ENCODE results near the gene TNFAIP3.
"Not testable (repeated sequence)": the region's sequence is repeated elsewhere in the genome, so short reads cannot be mapped to it uniquely, and the experiment has no call there.

TNFAIP3 gene

DNA sequence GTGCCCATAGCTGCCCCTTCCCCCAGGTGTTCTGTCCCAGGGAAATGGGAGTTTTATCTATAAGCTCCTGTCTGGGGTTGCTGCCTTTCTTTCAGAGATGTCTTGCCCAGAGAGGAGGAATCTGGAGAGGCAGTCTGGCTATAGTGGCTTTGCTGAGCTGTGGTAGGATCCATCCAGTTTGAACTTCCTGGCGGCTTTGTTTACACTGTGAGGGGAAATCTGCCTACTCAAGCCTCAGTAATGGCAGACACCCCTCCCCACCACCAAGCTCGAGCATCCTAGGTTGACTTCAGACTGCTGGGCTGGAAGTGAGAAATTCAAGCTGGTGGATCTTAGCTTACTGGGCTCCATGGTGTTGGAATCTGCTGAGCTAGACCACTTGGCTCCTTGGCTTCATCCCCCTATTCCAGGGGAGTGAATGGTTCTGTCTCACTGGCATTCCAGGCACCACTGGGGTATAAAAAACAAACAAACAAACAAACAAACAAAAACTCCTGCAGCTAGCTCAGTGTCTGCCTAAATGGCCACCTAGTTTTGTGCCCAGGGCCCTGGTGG is 24.0 kb downstream of the TNFAIP3 start:
- TF ChIP-seq, protein P1, sequence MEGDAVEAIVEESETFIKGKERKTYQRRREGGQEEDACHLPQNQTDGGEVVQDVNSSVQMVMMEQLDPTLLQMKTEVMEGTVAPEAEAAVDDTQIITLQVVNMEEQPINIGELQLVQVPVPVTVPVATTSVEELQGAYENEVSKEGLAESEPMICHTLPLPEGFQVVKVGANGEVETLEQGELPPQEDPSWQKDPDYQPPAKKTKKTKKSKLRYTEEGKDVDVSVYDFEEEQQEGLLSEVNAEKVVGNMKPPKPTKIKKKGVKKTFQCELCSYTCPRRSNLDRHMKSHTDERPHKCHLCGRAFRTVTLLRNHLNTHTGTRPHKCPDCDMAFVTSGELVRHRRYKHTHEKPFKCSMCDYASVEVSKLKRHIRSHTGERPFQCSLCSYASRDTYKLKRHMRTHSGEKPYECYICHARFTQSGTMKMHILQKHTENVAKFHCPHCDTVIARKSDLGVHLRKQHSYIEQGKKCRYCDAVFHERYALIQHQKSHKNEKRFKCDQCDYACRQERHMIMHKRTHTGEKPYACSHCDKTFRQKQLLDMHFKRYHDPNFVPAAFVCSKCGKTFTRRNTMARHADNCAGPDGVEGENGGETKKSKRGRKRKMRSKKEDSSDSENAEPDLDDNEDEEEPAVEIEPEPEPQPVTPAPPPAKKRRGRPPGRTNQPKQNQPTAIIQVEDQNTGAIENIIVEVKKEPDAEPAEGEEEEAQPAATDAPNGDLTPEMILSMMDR (IDR thresholded peaks at IDR 0.05; ENCODE audit: extremely low read depth, missing control alignments): no peak
- no peak for DNase-seq (ENCODE audit: low spot score)

DNA sequence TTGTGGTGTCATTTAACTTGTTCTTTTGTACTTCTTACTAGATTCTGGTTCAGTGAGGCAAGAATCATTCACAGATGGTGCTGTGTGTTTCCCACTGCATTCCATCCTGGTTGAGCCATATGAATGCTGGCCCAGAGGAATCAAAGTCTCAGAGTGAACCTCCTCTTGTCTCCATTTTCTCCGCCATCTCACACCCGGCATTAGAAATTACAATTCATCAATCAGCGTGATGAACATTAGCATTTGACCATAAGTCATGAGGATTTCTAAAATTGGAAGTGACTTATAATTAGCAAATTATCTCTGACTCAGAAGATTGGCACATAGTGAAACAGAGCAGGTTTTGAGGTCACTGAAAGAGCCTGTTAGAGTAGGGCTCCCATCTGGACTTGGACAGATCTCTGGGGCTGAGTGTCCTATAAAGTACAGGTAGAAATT is 25.2 kb downstream of the TNFAIP3 start:
- TF ChIP-seq, protein P1 (IDR thresholded peaks at IDR 0.05; ENCODE audit: extremely low read depth, missing control alignments): no peak
- DNase-seq (ENCODE audit: low spot score): no peak

DNA sequence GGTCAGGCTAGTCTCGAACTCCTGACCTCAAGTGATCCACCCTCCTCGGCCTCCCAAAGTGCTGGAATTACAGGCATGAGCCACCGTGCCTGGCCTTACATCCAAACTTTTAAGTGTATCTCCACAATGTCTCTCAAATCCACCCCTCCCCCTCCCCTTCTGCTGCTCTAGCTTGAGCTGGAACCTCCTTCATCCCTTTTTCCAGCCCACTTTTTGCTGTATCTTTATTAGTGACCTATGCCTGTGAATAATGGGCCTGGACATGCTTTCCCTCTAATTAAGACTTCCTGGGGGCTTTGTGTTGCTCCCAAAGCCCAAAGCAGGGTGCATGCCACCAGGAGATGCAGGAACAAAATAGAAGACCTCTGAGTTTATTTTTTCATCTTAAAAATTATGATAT is 26.1 kb downstream of the TNFAIP3 start:
- DNase-seq (ENCODE audit: low spot score): no peak
- TF ChIP-seq, protein P1 (IDR thresholded peaks at IDR 0.05; ENCODE audit: extremely low read depth, missing control alignments): no peak

DNA sequence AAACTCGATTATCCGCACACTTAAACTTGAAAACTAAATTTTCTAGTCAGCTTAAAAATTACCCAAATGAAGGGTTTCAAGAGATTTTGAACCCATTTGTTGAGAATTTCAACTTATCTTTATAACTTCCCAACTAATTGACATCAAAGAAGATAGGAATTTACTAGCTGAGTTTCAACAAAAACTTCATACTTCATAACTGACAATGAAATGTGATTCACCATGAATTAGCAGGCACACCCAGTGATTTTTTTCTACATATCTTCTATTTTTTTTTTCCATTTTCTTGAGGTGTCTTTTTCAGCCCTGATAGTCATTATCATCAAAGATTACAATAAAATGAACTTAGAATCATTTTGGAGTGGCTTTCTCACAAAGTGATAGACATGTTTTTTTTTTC is 26.7 kb downstream of the TNFAIP3 start:
- no peak for DNase-seq (ENCODE audit: low spot score)

DNA sequence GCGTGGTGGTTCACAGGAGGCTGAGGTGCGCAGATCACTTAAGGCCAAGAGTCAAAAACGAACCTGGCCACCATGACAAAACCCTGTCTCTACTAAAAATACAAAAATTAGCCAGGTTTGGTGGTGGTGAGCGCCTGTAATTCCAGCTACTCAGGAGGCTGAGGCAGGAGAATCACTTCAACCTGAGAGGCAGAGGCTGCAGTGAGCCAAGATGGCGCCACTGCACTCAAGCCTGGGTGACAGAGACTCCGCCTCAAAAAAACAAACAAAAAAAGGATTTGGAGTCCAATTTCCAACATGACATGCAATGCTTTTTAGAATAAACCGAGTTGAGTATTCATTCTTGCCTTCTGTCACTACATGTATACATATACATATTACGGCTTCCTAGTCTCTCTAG is 27.3 kb downstream of the TNFAIP3 start:
- DNase-seq (ENCODE audit: low spot score): not testable (repeated sequence)

More for the DNA sequence above, 26.7 kb downstream of the TNFAIP3 start:
- TF ChIP-seq, protein P1 (IDR thresholded peaks at IDR 0.05; ENCODE audit: extremely low read depth, missing control alignments): no peak

DNA sequence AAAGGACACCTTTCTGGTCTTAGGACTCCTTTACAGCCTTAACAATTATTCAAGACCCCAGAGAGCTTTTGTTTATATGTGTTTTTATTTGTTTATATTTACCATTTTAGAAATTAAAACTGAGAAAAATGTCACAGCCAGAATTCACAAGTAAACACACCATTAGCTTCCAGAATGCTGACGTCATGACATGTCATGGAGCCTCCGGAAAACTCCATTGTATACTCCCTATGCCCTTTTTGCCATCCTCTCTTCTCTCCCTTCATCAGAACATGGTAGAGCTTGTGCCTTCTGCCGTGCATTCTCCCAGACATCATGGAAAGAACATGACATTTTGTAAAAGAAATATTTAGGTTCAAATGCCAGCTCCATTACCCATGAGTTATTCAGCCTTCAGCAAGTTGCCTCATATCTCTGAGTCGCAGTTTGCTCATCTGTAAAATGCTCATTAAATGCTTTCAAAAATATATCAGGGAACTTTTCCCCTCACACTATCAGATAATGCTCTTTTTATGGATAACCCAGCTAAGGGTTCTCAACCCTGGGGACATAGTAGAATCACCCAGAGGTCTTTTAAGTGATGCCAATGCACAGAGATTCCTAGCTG is 27.8 kb downstream of the TNFAIP3 start:
- no peak for DNase-seq (ENCODE audit: low spot score)
- TF ChIP-seq, protein P1 (IDR thresholded peaks at IDR 0.05; ENCODE audit: extremely low read depth, missing control alignments): no peak

DNA sequence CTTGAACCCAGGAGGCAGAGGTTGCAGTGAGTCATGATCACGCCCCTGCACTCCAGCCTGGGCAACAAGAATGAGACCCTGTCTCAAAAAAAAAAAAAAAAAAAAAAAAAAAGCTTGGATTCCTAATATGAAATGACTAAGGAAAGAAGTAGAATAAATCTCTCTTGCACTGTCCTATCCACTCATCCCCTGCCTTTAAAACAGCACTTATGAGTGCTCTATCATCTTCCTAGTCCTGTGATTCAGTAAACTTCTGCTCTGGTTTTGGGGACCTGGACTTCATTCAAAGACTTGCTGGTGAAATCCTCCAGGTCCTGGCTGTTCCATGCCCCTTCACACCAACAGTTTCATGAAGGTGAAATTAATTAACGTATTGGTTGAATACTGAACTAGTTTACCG is 29.6 kb downstream of the TNFAIP3 start:
- no peak for DNase-seq (ENCODE audit: low spot score)
- TF ChIP-seq, protein P1 (IDR thresholded peaks at IDR 0.05; ENCODE audit: extremely low read depth, missing control alignments): no peak

DNA sequence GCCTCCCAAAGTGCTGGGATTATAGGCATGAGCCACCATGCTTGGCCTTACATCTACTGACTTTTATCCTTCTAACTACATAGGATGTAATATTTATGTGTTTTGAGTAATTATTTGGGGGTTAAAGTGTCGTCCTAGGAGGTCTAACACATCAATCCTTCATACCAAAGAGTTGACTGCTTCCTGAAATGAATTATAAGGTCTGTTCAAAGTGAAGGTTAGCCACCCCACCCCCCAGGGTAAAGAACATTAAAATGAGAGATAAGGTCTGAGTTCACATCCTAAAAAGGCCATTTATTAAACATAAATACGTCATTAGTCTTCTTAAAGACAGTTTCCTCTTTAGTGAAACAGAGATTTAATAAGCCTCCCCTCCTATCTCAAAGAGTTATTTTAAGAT is 33.8 kb downstream of the TNFAIP3 start:
- no peak for DNase-seq (ENCODE audit: low spot score)
- TF ChIP-seq, protein P1 (IDR thresholded peaks at IDR 0.05; ENCODE audit: extremely low read depth, missing control alignments): no peak

Data from GM20000 (cell line).